ENCODE results near the gene CEMIP.

DNA sequence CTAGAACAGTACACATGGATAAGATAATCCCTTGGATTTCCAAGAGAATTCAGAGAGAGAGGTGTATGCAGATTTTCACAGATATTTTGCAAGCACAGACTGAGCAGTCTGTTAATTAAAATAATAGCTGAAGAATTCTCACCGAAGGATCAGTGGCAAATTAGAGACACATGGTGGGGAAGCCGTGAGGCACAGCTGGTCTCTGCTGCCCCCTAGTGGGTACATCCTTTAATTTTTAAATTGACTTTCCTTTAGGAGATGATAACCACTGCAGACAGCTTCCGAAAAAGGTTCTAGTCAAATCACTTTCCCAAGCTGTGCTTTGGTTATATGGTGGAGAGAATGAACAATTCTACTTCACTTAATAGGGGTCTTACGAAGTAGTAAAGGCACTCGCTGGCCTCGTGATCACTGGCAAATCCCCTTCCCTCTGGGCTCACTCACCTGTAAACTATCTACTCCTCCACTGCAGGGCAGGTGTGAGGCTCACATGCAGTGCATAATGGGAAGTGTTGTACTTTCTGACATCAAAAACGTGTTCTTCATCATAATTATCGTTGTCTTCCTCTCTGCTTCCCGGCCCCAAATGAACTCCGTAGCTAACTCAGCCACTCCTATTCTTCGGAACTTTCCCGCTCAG, 191.0 kb downstream of the CEMIP start:
- TF ChIP-seq CTCF (IDR thresholded peaks at IDR 0.05), result peak in 1 of 3 donors; percentile 49
- TF ChIP-seq POLR2A (IDR thresholded peaks at IDR 0.05), result no peak

Measured in lower leg skin (tissue), 3 donors.